Naive thymus-derived CD4-positive, alpha-beta T cell (primary cell): ENCODE measurements around the gene ILF2. TPM values are rescaled to one million over a fixed set of nuclear protein-coding genes. Genes with fewer than 3 reads are reported as not detected.

Experiments used
- ATAC-seq: fragments of 150-1000 bp; cut with Tn5 transposase; 2 replicates; pipeline ENCODE4 v1.10.0; 2021; ENCODE audit warnings: mild to moderate bottlenecking, moderate library complexity
- CTCF ChIA-PET: fragments of 350-600 bp; sonication (Branson Sonifier 250); formaldehyde crosslinking; loops from one replicate; lab custom pipeline; 2021; ENCODE audit warnings: antibody characterized with exemption; lab: Charles Lee
- POLR2A ChIA-PET: fragments of 350-600 bp; sonication (Branson Sonifier 250); formaldehyde crosslinking; loops from one replicate; lab custom pipeline; 2021; ENCODE audit warnings: antibody characterized with exemption, inconsistent platforms; lab: Charles Lee
- DNase-seq, 9 donors: peaks; one replicate each; pipeline versions ENCODE4 v3.0.0 to v3.0.0-alpha.2; 2020 to 2022; ENCODE audit warnings: mixed read lengths in 1 of 9
- H3K27ac ChIP-seq: one replicate; pipeline ENCODE4 v1.7.0; 2013; ENCODE audit warnings: mild to moderate bottlenecking, low read depth, low read length, moderate library complexity
- H3K27me3 ChIP-seq, 2 donors: one replicate each; pipeline ENCODE4 v1.7.0; 2013; ENCODE audit warnings: low read length in 2 of 2, mild to moderate bottlenecking in 2 of 2, moderate library complexity in 2 of 2; ENCODE audit not compliant: control insufficient read depth in 2 of 2, insufficient read depth in 2 of 2
- H3K36me3 ChIP-seq, 3 experiments: 1 replicate in 2 of 3; 2 replicates in 1 of 3; pipeline ENCODE4 v1.7.0; 2013; ENCODE audit warnings: low read length in 3 of 3, mild to moderate bottlenecking in 3 of 3, moderate library complexity in 1 of 3; ENCODE audit not compliant: insufficient read depth in 3 of 3, control insufficient read depth in 2 of 3
- H3K4me1 ChIP-seq, 2 donors: one replicate each; pipeline ENCODE4 v1.7.0; 2013; ENCODE audit warnings: low read length in 2 of 2, mild to moderate bottlenecking in 2 of 2, moderate library complexity in 1 of 2; ENCODE audit not compliant: control insufficient read depth in 2 of 2, insufficient read depth in 2 of 2
- H3K4me3 ChIP-seq: 2 replicates; pipeline ENCODE4 v1.7.0; 2013; ENCODE audit warnings: mild to moderate bottlenecking, low read length
- H3K9me3 ChIP-seq, 3 experiments: 1 replicate in 2 of 3; 2 replicates in 1 of 3; pipeline ENCODE4 v1.7.0; 2013; ENCODE audit warnings: low read length in 3 of 3; ENCODE audit not compliant: control insufficient read depth in 2 of 3
- H3K27ac Mint-ChIP-seq, 9 donors: one replicate each; pipeline ENCODE4 v1.8.0; 2020 to 2022; ENCODE audit warnings: mixed read lengths in 9 of 9, mild to moderate bottlenecking in 8 of 9, moderate library complexity in 5 of 9, inconsistent platforms in 2 of 9
- H3K27me3 Mint-ChIP-seq, 5 donors: one replicate each; pipeline ENCODE4 v1.8.0; 2021 to 2022; ENCODE audit warnings: mixed read lengths in 5 of 5, mild to moderate bottlenecking in 1 of 5
- H3K36me3 Mint-ChIP-seq, 5 donors: one replicate each; pipeline ENCODE4 v1.8.0; 2020 to 2022; ENCODE audit warnings: mixed read lengths in 5 of 5, mild to moderate bottlenecking in 3 of 5, inconsistent platforms in 1 of 5
- H3K4me1 Mint-ChIP-seq, 7 donors: one replicate each; pipeline ENCODE4 v1.8.0; 2020 to 2022; ENCODE audit warnings: mixed read lengths in 7 of 7, mild to moderate bottlenecking in 3 of 7, inconsistent platforms in 1 of 7
- H3K4me3 Mint-ChIP-seq, 10 donors: one replicate each; pipeline ENCODE4 v1.8.0; 2020 to 2022; ENCODE audit warnings: mild to moderate bottlenecking in 10 of 10, mixed read lengths in 10 of 10, moderate library complexity in 6 of 10, inconsistent platforms in 2 of 10
- H3K9me3 Mint-ChIP-seq, 11 donors: one replicate each; pipeline ENCODE4 v1.8.0; 2020 to 2022; ENCODE audit warnings: mixed read lengths in 11 of 11, mild to moderate bottlenecking in 4 of 11, inconsistent platforms in 1 of 11, moderate library complexity in 1 of 11
- intact Hi-C, 2 donors: fragments of 100-400 bp; cut with micrococcal nuclease; formaldehyde crosslinking; loops; one replicate each; pipeline ENCODE4 v1.15.1; 2023
- polyA plus RNA-seq, 2 donors: library from polyadenylated mRNA; unstranded; fragments of 300-500 nt; fragmentation: Illumina TruSeq; gene quantifications; one replicate each; pipeline ENCODE4 v1.2.3, GENCODE V29; 2021
- total RNA-seq, 6 experiments: library from RNA in 5 of 6; stranded (reverse) in 5 of 6; gene quantifications; 1 replicate in 5 of 6; 2 replicates in 1 of 6; pipeline ENCODE4 v1.2.3 and lab custom pipeline; 2021 to 2026

The ILF2 gene
- total and polyA plus RNA-seq, 7 experiments from 2014 or later: 83.6 to 177 (median 136) TPM

DNA sequence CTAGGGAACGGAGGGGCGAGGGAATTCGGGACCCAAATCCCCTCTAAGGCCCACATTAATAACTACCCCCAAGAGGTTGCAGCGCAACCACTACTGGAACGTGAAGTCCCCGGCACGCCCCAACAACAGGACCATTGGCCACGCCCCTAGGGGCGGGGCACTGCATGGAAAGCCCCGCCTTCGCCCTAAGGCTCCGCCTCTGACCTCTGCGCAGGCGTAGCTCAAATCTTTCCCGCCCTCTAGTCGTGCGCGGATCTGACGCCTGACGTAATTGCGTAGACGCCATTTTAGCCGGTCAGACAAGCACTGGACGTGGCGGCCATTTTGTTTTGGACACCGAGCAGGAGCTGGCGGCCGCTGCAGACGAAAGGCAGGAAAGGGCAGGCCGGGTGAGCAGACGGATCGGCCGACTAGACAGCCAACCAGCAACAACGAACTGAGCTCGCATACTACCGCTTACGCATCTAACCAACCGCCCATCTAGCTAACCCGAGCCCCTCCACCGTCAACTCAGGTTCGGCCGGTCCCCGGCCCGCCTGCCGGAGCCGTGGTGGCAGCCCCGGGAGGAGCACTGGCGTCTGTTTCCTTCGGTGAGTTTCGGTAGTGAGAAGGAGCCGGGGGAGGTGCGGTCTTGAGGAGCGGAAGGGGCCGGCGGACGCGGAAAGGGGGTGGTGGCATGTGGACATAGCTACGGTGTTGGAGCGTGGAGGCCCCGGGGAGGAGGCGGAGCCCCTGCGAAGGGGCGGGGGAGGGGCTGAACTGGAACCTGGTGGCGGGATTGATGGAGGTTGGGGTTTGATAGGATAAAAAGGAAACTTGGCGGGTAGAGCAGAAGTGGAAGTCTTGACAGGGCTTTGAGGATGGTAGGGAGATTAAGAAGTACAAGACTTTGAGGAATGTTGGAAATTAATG is 36.8 kb downstream of the ILF2 start, which contains the start of gene CHTOP:
CHTOP (plus strand) TSS at position 313 of the 912 bp plus-strand sequence. CDS start 2,523 bp downstream, outside the sequence.
- no peaks in the 10 kb centered on the region for H3K27me3 ChIP-seq
- ATAC-seq (peak; percentile 95), DNase-seq (peak; percentile 96 to 99 (median 96))
- peaks cover 30 to 52% (median 41%) of the 10 kb centered on the region in 7 donors for H3K4me1 Mint-ChIP-seq
- intact Hi-C loops: loop anchor here (1.0 to 10.0 kb wide), 11 partner anchors 24 to 586 kb away; partner anchors contain the start of genes S100A4 (in 2 of the 2), SNAPIN (in 2 of the 2), GATAD2B (in 1 of the 2) and RPS27 (in 1 of the 2)
- peaks cover 11 to 25% of the 10 kb centered on the region in 2 donors for H3K4me1 ChIP-seq
- ChIA-PET POLR2A (interaction anchor here (0.6 to 3.5 kb wide), 20 partner anchors 14 to 585 kb away, joined by 3 to 99 read pairs (median 5); partner anchors contain the start of genes ILF2, INTS3, JTB and RPS27), CTCF (interaction anchor here (0.9 to 1.6 kb wide), 3 partner anchors 14 to 124 kb away, joined by 3 to 4 read pairs (median 3); no protein-coding TSS in a partner anchor)
- H3K9me3 ChIP-seq: no peaks in the 10 kb centered on the region
- H3K4me3 ChIP-seq: peak within 1 kb of the TSS; percentile 99
- H3K9me3 Mint-ChIP-seq: peaks cover 0 to 4% (median 0%) of the 10 kb centered on the region in 11 donors
- H3K36me3 Mint-ChIP-seq: peaks cover 8 to 22% (median 15%) of the 10 kb centered on the region in 5 donors
- H3K27ac Mint-ChIP-seq: peak within 1 kb of the TSS; percentile 98 to 100 (median 100)
- peaks cover 0 to 3% (median 0%) of the 10 kb centered on the region in 5 donors for H3K27me3 Mint-ChIP-seq
- peak within 1 kb of the TSS; percentile 97 to 100 (median 99) for H3K4me3 Mint-ChIP-seq
- peak within 1 kb of the TSS; percentile 98 for H3K27ac ChIP-seq
- peaks cover 0 to 40% (median 18%) of the 10 kb centered on the region in 3 experiments for H3K36me3 ChIP-seq

DNA sequence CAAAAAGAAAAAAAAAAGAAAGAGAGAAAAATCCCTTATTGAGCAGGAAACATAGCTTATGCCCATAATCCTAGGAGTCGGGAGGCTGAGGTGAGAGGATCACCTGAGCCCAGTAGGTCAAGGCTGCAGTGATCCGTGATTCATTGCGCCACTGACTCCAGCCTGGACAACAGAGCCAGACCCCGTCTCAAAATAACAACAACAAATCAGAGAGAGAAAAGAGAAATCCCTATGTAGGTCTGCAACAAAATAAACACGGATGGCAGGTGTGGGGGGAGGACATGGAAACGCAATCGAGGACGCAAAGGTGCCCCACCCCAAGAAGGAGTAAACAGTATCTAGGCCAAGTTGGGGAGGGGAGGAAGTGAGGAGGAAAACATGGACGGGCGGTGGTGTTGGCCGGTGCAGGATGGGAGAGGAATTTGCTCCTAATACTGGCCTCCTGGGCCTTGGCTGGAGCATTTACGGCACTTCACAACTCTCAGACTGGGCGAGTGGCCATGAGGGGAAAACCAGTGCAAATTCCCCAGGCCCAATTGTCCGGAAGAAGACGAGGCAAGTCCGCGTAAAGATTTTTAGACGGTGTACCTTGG is 37.5 kb downstream of the ILF2 start:
- H3K4me1 ChIP-seq: peaks cover 11 to 25% of the 10 kb centered on the region in 2 donors
- peak overlapping the region; percentile 98 for H3K27ac ChIP-seq
- peaks cover 26 to 50% (median 41%) of the 10 kb centered on the region in 7 donors for H3K4me1 Mint-ChIP-seq
- peaks cover 8 to 22% (median 15%) of the 10 kb centered on the region in 5 donors for H3K36me3 Mint-ChIP-seq
- peaks cover 0 to 3% (median 0%) of the 10 kb centered on the region in 5 donors for H3K27me3 Mint-ChIP-seq
- no peak for DNase-seq
- H3K27me3 ChIP-seq: no peaks in the 10 kb centered on the region
- peak overlapping the region; percentile 97 to 100 (median 99) for H3K4me3 Mint-ChIP-seq
- ChIA-PET POLR2A (interaction anchor here (0.6 to 3.5 kb wide), 19 partner anchors 14 to 586 kb away, joined by 3 to 99 read pairs (median 5); partner anchors contain the start of genes ILF2, INTS3, JTB and RPS27), CTCF (interaction anchor here (0.9 to 1.6 kb wide), 2 partner anchors 26 to 123 kb away, joined by 3 to 4 read pairs; no protein-coding TSS in a partner anchor)
- intact Hi-C loops: loop anchor here (1.0 to 10.0 kb wide), 8 partner anchors 25 to 357 kb away; partner anchors contain the start of genes S100A4 (in 2 of the 2), GATAD2B (in 1 of the 2), RPS27 (in 1 of the 2) and S100A9 (in 1 of the 2)
- H3K36me3 ChIP-seq: peaks cover 0 to 33% (median 15%) of the 10 kb centered on the region in 3 experiments
- H3K27ac Mint-ChIP-seq: peak overlapping the region; percentile 98 to 100 (median 100)
- no peaks in the 10 kb centered on the region for H3K9me3 ChIP-seq
- peaks cover 0 to 4% (median 0%) of the 10 kb centered on the region in 11 donors for H3K9me3 Mint-ChIP-seq
- no peak for ATAC-seq
- peak overlapping the region; percentile 99 for H3K4me3 ChIP-seq

DNA sequence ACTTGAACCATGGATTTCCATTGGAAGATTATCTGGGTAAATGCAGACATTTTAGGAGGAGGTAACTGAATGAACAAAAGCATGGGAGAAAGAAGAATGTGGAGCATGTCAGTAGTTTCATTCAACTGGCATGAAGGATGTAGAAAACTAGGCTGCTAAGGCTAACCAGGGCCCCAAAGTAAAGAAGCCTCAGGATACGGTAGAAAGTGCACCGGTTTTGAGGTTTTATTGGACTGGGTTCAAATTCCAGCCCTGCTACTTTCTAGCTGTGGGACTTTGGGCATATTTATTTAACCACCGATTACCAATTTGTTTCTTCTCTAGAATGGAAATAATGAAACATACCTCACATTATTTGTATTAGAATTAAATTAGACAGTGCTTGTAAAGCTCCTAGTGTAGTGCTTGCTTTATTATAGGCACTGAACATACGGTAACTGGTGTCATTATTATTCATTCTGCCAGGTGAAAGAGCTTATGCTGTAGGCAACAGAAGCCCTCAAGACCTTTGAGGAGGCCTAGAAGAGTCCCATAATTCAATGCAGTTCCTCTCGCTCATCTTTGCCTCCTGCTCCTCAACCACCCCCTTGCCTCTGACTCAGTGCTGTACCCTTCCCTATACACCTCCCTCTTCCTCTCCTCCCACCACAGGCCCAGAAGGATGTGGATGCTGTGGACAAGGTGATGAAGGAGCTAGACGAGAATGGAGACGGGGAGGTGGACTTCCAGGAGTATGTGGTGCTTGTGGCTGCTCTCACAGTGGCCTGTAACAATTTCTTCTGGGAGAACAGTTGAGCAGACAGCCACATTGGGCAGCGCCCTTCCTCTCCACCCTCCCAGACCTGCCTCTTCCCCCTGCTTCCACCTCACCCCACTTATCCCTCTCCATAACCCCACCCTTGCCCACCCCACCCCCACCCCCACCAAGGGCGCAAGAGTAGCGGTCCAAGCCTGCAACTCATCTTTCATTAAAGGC is 39.5 kb downstream of the ILF2 start:
- peak overlapping the region in 4 of 9 donors; percentile 6 to 23 (median 20) for H3K27ac Mint-ChIP-seq
- CTCF ChIA-PET: interaction anchor here (0.7 to 0.8 kb wide), 2 partner anchors 9 to 121 kb away, joined by 3 read pairs; no protein-coding TSS in a partner anchor

DNA sequence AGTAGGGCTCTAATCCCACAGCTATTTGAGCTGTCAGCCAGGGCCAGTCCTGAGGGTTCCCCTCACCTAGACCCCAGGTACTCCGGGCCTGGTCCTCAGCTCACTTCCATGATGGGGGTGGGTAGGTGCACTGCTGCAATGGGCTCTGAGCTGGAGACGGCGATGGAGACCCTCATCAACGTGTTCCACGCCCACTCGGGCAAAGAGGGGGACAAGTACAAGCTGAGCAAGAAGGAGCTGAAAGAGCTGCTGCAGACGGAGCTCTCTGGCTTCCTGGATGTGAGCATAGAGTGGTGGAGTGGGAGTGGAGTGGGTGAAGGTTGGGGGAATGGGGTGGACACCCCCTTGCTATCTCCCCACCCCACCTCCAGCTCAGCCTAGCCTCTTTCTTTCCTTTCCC is 40.4 kb downstream of the ILF2 start:
- intact Hi-C loops: loop anchor here (5.0 to 10.0 kb wide), 4 partner anchors 98 to 292 kb away; partner anchors contain the start of genes GATAD2B (in 1 of the 2) and S100A9 (in 1 of the 2)
- H3K4me1 Mint-ChIP-seq: peaks cover 13 to 25% (median 22%) of the 10 kb centered on the region in 7 donors
- peaks cover 0 to 8% (median 0%) of the 10 kb centered on the region in 3 experiments for H3K36me3 ChIP-seq
- no peak overlapping the region for H3K27ac ChIP-seq
- peaks cover 0 to 2% of the 10 kb centered on the region in 2 donors for H3K27me3 ChIP-seq
- DNase-seq (no peak), ATAC-seq (no peak)
- peaks cover 2 to 6% of the 10 kb centered on the region in 2 donors for H3K4me1 ChIP-seq
- ChIA-PET CTCF (interaction anchor here (0.7 kb wide), 1 partner anchor 120 kb away, joined by 3 read pairs; no protein-coding TSS in a partner anchor), POLR2A (interaction anchor here (0.6 to 0.9 kb wide), 3 partner anchors 86 to 154 kb away, joined by 3 to 7 read pairs (median 4); partner anchors contain the start of gene S100A5)
- no peaks in the 10 kb centered on the region for H3K9me3 ChIP-seq
- H3K4me3 Mint-ChIP-seq: no peak overlapping the region
- H3K27me3 Mint-ChIP-seq: peaks cover 0 to 12% (median 3%) of the 10 kb centered on the region in 5 donors
- peak overlapping the region in 2 of 9 donors; percentile 23 to 51 for H3K27ac Mint-ChIP-seq
- peaks cover 0 to 4% (median 0%) of the 10 kb centered on the region in 11 donors for H3K9me3 Mint-ChIP-seq
- peaks cover 0 to 9% (median 4%) of the 10 kb centered on the region in 5 donors for H3K36me3 Mint-ChIP-seq
- no peak overlapping the region for H3K4me3 ChIP-seq

More for the DNA sequence above, 39.5 kb downstream of the ILF2 start:
- no peak overlapping the region for H3K4me3 ChIP-seq
- peaks cover 13 to 33% (median 27%) of the 10 kb centered on the region in 7 donors for H3K4me1 Mint-ChIP-seq
- peaks cover 0 to 14% (median 0%) of the 10 kb centered on the region in 3 experiments for H3K36me3 ChIP-seq
- ATAC-seq (no peak), DNase-seq (no peak)
- peaks cover 0 to 9% (median 3%) of the 10 kb centered on the region in 5 donors for H3K27me3 Mint-ChIP-seq
- H3K27me3 ChIP-seq: peaks cover 0 to 2% of the 10 kb centered on the region in 2 donors
- H3K4me3 Mint-ChIP-seq: no peak overlapping the region
- POLR2A ChIA-PET: interaction anchor here (0.6 kb wide), 1 partner anchor 153 kb away, joined by 7 read pairs; no protein-coding TSS in a partner anchor
- no peak overlapping the region for H3K27ac ChIP-seq
- H3K9me3 ChIP-seq: no peaks in the 10 kb centered on the region
- H3K4me1 ChIP-seq: peaks cover 11% of the 10 kb centered on the region in 2 donors
- intact Hi-C loops: loop anchor here (2.0 to 10.0 kb wide), 5 partner anchors 87 to 291 kb away; partner anchors contain the start of genes S100A4 (in 2 of the 2), GATAD2B (in 1 of the 2) and S100A9 (in 1 of the 2)
- H3K36me3 Mint-ChIP-seq: peaks cover under 1 to 11% (median 4%) of the 10 kb centered on the region in 5 donors
- peaks cover 0 to 4% (median 0%) of the 10 kb centered on the region in 11 donors for H3K9me3 Mint-ChIP-seq

DNA sequence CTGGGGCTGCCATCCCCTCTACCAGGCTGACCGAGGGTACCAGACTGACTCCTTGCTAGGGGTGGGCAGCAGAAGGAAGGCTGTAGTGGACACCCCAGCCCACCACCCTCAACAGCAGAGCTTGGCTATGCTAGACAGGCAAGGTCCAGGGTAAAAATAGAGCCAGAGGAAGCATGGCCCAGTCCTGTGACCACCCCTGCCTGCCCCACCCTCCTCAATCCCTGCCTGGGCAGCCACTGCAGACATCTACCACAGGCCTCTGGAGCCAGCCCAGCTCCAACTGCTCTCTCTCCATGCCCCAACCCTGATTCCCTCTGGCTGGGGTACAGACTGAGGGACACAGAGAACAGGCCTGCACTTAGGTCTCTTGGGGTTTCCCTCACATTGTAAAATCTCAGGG is 40.8 kb downstream of the ILF2 start:
- intact Hi-C loops: loop anchor here (5.0 to 10.0 kb wide), 4 partner anchors 98 to 292 kb away; partner anchors contain the start of genes GATAD2B (in 1 of the 2) and S100A9 (in 1 of the 2)
- H3K9me3 Mint-ChIP-seq: peaks cover 0 to 4% (median 0%) of the 10 kb centered on the region in 11 donors
- H3K9me3 ChIP-seq: no peaks in the 10 kb centered on the region
- POLR2A ChIA-PET: interaction anchor here (0.8 to 0.9 kb wide), 2 partner anchors 86 to 89 kb away, joined by 3 to 4 read pairs; partner anchors contain the start of gene S100A5
- DNase-seq (no peak), ATAC-seq (no peak)
- peak overlapping the region in 1 of 9 donors; percentile 51 for H3K27ac Mint-ChIP-seq
- no peak overlapping the region for H3K27ac ChIP-seq
- H3K4me1 Mint-ChIP-seq: peaks cover 13 to 23% (median 19%) of the 10 kb centered on the region in 7 donors
- no peak overlapping the region for H3K4me3 ChIP-seq
- peaks cover 0 to 8% (median 0%) of the 10 kb centered on the region in 3 experiments for H3K36me3 ChIP-seq
- peaks cover 0 to 9% (median 3%) of the 10 kb centered on the region in 5 donors for H3K36me3 Mint-ChIP-seq
- CTCF ChIA-PET: no interaction called here
- no peak overlapping the region for H3K4me3 Mint-ChIP-seq
- peaks cover 0 to 12% (median 3%) of the 10 kb centered on the region in 5 donors for H3K27me3 Mint-ChIP-seq
- H3K27me3 ChIP-seq: peaks cover 0 to 2% of the 10 kb centered on the region in 2 donors
- peaks cover 0 to 6% of the 10 kb centered on the region in 2 donors for H3K4me1 ChIP-seq
